Cardiac fibroblast (primary cell): ENCODE measurements around the gene TEAD4.

Experiments used
- DNase-seq, 2 donors: peaks; one replicate each; pipeline versions ENCODE4 v3.0.0 to v3.0.0-alpha.2; 2010; ENCODE audit warnings: low read depth in 2 of 2
- H3K4me3 ChIP-seq, 2 donors: replicated peaks in 1 of 2; 1 replicate in 1 of 2; 2 replicates in 1 of 2; pipeline ENCODE4 v1.5.1; 2011; ENCODE audit warnings: low read depth in 2 of 2, low read length in 2 of 2, mild to moderate bottlenecking in 2 of 2, moderate library complexity in 1 of 2
- CTCF ChIP-seq: IDR thresholded peaks from one replicate; pipeline ENCODE4 v1.5.1; 2011; ENCODE audit warnings: low read depth, mild to moderate bottlenecking, low read length, inconsistent platforms

The TEAD4 gene

DNA sequence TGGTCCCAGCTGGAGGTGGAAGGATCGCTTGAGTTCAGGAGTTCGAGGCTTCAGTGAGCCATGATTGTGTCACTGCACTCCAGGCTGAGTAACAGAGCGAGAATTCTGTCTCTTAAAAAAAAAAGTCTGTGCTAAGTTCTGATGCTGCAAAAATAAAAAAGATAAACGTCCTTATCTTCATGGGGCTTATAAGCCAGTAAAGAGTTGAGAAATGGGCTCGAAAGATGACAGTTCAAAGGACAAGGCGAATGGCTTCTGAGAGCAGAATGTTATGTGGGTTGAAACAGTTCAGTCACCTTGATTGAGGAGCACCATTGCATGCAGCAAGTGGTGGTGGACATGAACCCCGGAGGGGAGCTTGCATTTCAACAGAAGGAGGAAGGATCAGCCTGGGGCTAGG is 122.7 kb downstream of the TEAD4 start:
- no peak overlapping the region for H3K4me3 ChIP-seq
- DNase-seq: no peak
- TF ChIP-seq CTCF: no peak

DNA sequence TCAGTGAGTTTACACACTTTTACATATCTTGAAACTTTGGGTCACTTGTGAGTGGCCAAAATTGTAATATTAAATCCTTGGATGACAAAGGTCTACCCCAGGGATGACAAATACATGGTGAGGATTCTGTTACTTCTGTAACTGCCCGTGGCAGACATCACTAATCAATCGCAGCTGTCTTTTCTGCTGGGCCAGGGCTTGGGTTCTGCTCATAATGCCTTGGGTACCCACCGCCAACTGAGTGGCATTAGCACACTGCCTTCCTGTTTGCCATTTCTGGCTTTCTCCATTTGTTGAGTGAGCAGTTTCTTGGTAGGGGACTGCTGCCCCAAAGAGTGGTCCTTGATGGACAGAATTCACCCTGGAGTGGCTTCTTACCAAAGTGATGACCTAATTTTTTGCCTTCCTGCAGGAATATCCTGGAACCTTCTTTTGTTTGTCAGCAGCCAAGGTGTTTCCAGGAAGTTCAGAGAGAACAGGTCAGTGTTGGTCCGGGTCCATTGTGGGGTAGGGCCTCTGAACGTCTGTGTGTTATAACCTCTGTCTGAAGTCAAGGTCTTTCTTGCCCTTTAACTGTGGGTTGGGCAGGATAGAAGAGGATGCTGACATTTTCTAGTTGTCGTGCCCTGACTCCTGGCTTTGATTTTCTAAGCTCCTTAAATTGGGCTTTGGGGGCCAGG is 124.2 kb downstream of the TEAD4 start:
- H3K4me3 ChIP-seq: no peak overlapping the region
- no peak for TF ChIP-seq CTCF
- no peak for DNase-seq

DNA sequence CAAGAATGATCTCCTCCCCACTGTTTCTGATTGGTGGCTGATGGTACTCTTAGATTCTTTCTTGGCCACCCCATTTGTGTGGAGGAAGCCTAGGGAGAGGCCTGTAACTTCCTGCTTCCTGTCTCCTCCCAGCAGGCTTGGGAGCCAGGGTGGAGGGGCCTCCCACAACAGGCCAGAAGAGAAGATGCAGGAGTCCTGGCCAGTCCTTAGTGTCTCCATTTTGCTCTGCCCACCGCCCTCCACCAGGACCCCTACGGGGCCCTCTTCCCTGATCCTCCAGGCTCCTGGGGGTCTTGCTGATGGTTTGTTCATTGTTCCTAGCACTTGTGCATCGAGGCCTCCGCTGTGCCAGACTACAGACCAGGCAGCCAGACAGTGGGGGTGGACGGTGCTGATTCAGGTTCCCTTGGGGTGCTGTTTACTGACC is 124.7 kb downstream of the TEAD4 start:
- no peak for TF ChIP-seq CTCF
- DNase-seq: peak; percentile 36 to 61
- no peak overlapping the region for H3K4me3 ChIP-seq

GRCh38 chr12:3084742-3085141 is 125.5 kb downstream of the TEAD4 start:
- DNase-seq: no peak
- no peak for TF ChIP-seq CTCF
- no peak overlapping the region for H3K4me3 ChIP-seq

GRCh38 chr12:3085341-3086139 is 126.3 kb downstream of the TEAD4 start:
- DNase-seq: no peak
- no peak for TF ChIP-seq CTCF
- no peak overlapping the region for H3K4me3 ChIP-seq

DNA sequence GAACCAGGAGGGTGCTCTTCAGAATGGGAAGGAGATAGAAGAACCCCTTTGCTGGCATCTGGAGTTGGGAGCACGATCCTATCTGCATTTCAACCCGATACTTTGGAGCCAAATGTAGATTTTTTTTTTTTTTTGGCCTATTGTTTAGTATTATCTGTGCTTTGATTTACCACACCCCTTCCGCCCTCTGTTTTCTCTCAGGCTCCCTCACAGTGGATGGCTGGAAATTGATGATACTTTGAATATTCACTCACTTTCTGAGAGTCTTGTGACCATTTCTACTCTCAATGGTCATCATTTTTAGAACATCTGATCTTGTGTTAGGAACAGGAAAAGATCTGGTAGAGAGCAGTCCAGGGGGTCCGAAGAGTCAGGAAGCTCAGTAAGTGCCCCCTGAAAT is 127.0 kb downstream of the TEAD4 start:
- no peak for DNase-seq
- TF ChIP-seq CTCF: no peak
- no peak overlapping the region for H3K4me3 ChIP-seq
